HepG2 (cell line): ENCODE data around the gene A1CF. TPM values are rescaled to one million over a fixed set of nuclear protein-coding genes. Genes with fewer than 3 reads are reported as not detected.

Source experiments
- ASH2L ChIP-seq: fragments of 300-600, 200-600 bp; sonication (generic); IDR thresholded peaks from 2 replicates; pipeline ENCODE4 v1.7.0; 2017; ENCODE audit warnings: low read depth, mild to moderate bottlenecking, moderate library complexity, mixed read lengths, low read length; ENCODE audit not compliant: insufficient read length
- ATF7 ChIP-seq, 2 experiments: fragments of 450-650 bp in 1 of 2; sonication (generic) in 1 of 2; formaldehyde crosslinking in 1 of 2; IDR thresholded peaks; 2 replicates each; pipeline versions ENCODE4 v1.4.0 to v1.6.1; 2016 to 2020; ENCODE audit warnings: antibody characterized with exemption in 1 of 2, mild to moderate bottlenecking in 1 of 2, missing genetic modification reagents in 1 of 2
- CEBPG ChIP-seq: IDR thresholded peaks from 2 replicates; pipeline ENCODE4 v1.6.1; 2016
- GFI1 ChIP-seq: sonication (generic); formaldehyde crosslinking; IDR thresholded peaks from 2 replicates; pipeline ENCODE4 v1.5.0; 2020; ENCODE audit warnings: missing genetic modification reagents, mild to moderate bottlenecking, borderline replicate concordance
- MBNL3 ChIP-seq: fragments of 250-450 bp; sonication (Bioruptor Pico); conservative IDR thresholded peaks from 2 replicates; pipeline ENCODE4 v1.8.0; 2022; ENCODE audit warnings: mild to moderate bottlenecking, inconsistent platforms
- NR2F6 ChIP-seq, 2 experiments: IDR thresholded peaks; 2 replicates each; pipeline ENCODE4 v1.6.1; 2016; ENCODE audit warnings: antibody characterized with exemption in 1 of 2, mild to moderate bottlenecking in 1 of 2
- ONECUT2 ChIP-seq: sonication (generic); formaldehyde crosslinking; IDR thresholded peaks from 2 replicates; pipeline ENCODE4 v1.4.0; 2020; ENCODE audit warnings: missing genetic modification reagents
- POGZ ChIP-seq: sonication (generic); formaldehyde crosslinking; IDR thresholded peaks from 2 replicates; pipeline ENCODE4 v1.4.0; 2020; ENCODE audit warnings: mild to moderate bottlenecking, missing genetic modification reagents
- SAP130 ChIP-seq: IDR thresholded peaks from 2 replicates; pipeline ENCODE4 v1.6.1; 2016; ENCODE audit warnings: low read depth
- TEAD3 ChIP-seq: optimal IDR thresholded peaks from 2 replicates; pipeline ENCODE3; 2016; ENCODE audit warnings: borderline replicate concordance
- ZC3H13 ChIP-seq: sonication (generic); formaldehyde crosslinking; IDR thresholded peaks from 2 replicates; pipeline ENCODE4 v1.8.1; 2023; ENCODE audit warnings: mild to moderate bottlenecking, missing genetic modification reagents, moderate library complexity
- ZNF205 ChIP-seq: IDR thresholded peaks from 2 replicates; pipeline ENCODE4 v1.6.1; 2018; ENCODE audit warnings: missing biosample characterization, missing genetic modification reagents
- ZNF816 ChIP-seq: sonication (generic); formaldehyde crosslinking; IDR thresholded peaks from 2 replicates; pipeline ENCODE4 v1.8.0; 2022; ENCODE audit warnings: missing genetic modification reagents, mild to moderate bottlenecking, borderline replicate concordance
- polyA plus RNA-seq, 8 experiments: library from polyadenylated mRNA; depleted of rRNA in 3 of 8; stranded (reverse) in 7 of 8; unstranded in 1 of 8; fragments of >200 nt; fragmentation: Illumina TruSeq in 4 of 8; extraction: Trizol in 4 of 8; gene quantifications; 2 replicates each; pipeline versions ENCODE4 v1.2.1 to v1.2.3, GENCODE V29; 2011 to 2016; ENCODE audit warnings: low read depth in 4 of 8, missing spikeins in 1 of 8, mixed read lengths in 1 of 8; ENCODE audit not compliant: insufficient read depth in 1 of 8
- total RNA-seq, 5 experiments: library from RNA; depleted of rRNA; stranded (reverse); fragments of >200 nt; fragmentation: Illumina TruSeq; extraction: Trizol; gene quantifications; 2 replicates each; pipeline ENCODE4 v1.2.3, GENCODE V29; 2016; ENCODE audit warnings: low read depth in 1 of 5
- TF ChIP-seq, protein P1 (sequence below): sonication (generic); formaldehyde crosslinking; IDR thresholded peaks from 2 replicates; pipeline ENCODE4 v1.5.0; 2020; ENCODE audit warnings: mild to moderate bottlenecking, missing genetic modification reagents, borderline replicate concordance
- TF ChIP-seq, protein P2 (sequence below): sonication (generic); formaldehyde crosslinking; IDR thresholded peaks from 2 replicates; pipeline ENCODE4 v1.4.0; 2020; ENCODE audit warnings: missing genetic modification reagents

Gene A1CF
- total and polyA plus RNA-seq, 2 of the 13 experiments (the other 11 are each of a cell fraction or from before 2014, with no cell fraction given) = 56.1 to 58.1 TPM

DNA sequence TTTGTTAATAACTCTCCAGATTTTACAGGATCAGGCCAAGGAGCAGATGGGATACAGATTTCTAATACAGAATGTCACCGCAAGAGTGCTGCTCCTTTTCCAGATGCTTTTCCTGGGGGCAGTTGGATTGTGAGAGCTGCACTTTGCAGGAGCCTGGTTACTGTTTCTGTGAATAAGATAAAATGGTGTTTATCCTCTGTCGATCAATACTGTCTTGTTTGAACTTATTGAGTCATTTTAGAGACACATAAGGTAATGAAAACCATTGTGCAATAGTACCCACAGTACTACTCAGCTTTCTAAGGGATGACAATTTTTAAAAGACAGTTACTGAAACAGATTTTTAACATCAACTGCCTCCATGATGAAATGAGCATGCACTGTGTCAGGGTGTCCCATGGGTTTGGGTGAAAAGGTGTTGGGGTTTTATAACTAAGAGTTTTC, 2.9 kb downstream of the A1CF start (continued):
- TF ChIP-seq ASH2L (peak; percentile 41), ATF7 (IDR thresholded peaks at IDR 0.05) (peak; percentile 74), ATF7 (CRISPR knock-in tag; IDR thresholded peaks at IDR 0.05) (no peak), ZC3H13 (no peak), ONECUT2 (CRISPR knock-in tag) (peak; percentile 99), POGZ (peak; percentile 78), CEBPG (CRISPR knock-in tag) (peak; percentile 98), ZNF816 (peak; percentile 92), TEAD3 (peak; percentile 33), MBNL3 (CRISPR knock-in tag) (no peak), SAP130 (CRISPR knock-in tag) (peak; percentile 88), GFI1 (CRISPR knock-in tag) (peak; percentile 89), ZNF205 (peak; percentile 76; the same call in 1 of the 2 replicates), NR2F6 (IDR thresholded peaks at IDR 0.05) (peak; percentile 54; the same call in 1 of the 2 replicates), NR2F6 (CRISPR knock-in tag; IDR thresholded peaks at IDR 0.05) (0 out of 2 replicates have a peak, but pooled peaks have one; percentile 48)
- TF ChIP-seq, protein P1, sequence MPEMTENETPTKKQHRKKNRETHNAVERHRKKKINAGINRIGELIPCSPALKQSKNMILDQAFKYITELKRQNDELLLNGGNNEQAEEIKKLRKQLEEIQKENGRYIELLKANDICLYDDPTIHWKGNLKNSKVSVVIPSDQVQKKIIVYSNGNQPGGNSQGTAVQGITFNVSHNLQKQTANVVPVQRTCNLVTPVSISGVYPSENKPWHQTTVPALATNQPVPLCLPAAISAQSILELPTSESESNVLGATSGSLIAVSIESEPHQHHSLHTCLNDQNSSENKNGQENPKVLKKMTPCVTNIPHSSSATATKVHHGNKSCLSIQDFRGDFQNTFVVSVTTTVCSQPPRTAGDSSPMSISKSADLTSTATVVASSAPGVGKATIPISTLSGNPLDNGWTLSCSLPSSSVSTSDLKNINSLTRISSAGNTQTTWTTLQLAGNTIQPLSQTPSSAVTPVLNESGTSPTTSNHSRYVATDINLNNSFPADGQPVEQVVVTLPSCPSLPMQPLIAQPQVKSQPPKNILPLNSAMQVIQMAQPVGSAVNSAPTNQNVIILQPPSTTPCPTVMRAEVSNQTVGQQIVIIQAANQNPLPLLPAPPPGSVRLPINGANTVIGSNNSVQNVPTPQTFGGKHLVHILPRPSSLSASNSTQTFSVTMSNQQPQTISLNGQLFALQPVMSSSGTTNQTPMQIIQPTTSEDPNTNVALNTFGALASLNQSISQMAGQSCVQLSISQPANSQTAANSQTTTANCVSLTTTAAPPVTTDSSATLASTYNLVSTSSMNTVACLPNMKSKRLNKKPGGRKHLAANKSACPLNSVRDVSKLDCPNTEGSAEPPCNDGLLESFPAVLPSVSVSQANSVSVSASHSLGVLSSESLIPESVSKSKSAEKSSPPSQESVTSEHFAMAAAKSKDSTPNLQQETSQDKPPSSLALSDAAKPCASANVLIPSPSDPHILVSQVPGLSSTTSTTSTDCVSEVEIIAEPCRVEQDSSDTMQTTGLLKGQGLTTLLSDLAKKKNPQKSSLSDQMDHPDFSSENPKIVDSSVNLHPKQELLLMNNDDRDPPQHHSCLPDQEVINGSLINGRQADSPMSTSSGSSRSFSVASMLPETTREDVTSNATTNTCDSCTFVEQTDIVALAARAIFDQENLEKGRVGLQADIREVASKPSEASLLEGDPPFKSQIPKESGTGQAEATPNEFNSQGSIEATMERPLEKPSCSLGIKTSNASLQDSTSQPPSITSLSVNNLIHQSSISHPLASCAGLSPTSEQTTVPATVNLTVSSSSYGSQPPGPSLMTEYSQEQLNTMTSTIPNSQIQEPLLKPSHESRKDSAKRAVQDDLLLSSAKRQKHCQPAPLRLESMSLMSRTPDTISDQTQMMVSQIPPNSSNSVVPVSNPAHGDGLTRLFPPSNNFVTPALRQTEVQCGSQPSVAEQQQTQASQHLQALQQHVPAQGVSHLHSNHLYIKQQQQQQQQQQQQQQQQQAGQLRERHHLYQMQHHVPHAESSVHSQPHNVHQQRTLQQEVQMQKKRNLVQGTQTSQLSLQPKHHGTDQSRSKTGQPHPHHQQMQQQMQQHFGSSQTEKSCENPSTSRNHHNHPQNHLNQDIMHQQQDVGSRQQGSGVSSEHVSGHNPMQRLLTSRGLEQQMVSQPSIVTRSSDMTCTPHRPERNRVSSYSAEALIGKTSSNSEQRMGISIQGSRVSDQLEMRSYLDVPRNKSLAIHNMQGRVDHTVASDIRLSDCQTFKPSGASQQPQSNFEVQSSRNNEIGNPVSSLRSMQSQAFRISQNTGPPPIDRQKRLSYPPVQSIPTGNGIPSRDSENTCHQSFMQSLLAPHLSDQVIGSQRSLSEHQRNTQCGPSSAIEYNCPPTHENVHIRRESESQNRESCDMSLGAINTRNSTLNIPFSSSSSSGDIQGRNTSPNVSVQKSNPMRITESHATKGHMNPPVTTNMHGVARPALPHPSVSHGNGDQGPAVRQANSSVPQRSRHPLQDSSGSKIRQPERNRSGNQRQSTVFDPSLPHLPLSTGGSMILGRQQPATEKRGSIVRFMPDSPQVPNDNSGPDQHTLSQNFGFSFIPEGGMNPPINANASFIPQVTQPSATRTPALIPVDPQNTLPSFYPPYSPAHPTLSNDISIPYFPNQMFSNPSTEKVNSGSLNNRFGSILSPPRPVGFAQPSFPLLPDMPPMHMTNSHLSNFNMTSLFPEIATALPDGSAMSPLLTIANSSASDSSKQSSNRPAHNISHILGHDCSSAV (CRISPR knock-in tag) = no peak
- TF ChIP-seq, protein P2, sequence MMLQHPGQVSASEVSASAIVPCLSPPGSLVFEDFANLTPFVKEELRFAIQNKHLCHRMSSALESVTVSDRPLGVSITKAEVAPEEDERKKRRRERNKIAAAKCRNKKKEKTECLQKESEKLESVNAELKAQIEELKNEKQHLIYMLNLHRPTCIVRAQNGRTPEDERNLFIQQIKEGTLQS = peak; percentile 79
